BJ (cell line): ENCODE data around the gene ZCCHC3. TPM values are rescaled to one million over a fixed set of nuclear protein-coding genes. Genes with fewer than 3 reads are reported as not detected.

Experiments
- CTCF ChIA-PET: fragments of 350-600 bp; formaldehyde crosslinking; extraction: SDS; loops from one replicate; lab custom pipeline; 2021; ENCODE audit warnings: antibody characterized with exemption, inconsistent platforms; lab: Yijun Ruan, JAX
- POLR2A ChIA-PET: fragments of 300-600 bp; sonication (Branson Sonifier 250); formaldehyde crosslinking; extraction: SDS; loops from one replicate; lab custom pipeline; 2021; ENCODE audit warnings: antibody characterized with exemption; lab: Charles Lee
- DNase-seq: peaks from one replicate; pipeline ENCODE4 v3.0.0-alpha.2; 2011; ENCODE audit warnings: low read depth
- H3K27me3 ChIP-seq: 2 replicates; pipeline ENCODE4 v1.6.0; 2011; ENCODE audit warnings: low read length; ENCODE audit not compliant: control insufficient read depth, insufficient read depth
- H3K36me3 ChIP-seq: 2 replicates; pipeline ENCODE4 v1.5.1; 2011; ENCODE audit warnings: low read length; ENCODE audit not compliant: control insufficient read depth, insufficient read depth
- H3K4me3 ChIP-seq: 2 replicates; pipeline ENCODE4 v1.5.1; 2011; ENCODE audit warnings: low read depth, mild to moderate bottlenecking, control low read depth, low read length
- polyA plus RNA-seq: library from polyadenylated mRNA; depleted of rRNA; stranded (reverse); fragments of >200 nt; gene quantifications from 2 replicates; pipeline ENCODE4 v1.2.3, GENCODE V29; 2011; rRNA removed
- TF ChIP-seq, protein P1 (sequence below): IDR thresholded peaks from 2 replicates; pipeline ENCODE4 v1.5.1; 2011; ENCODE audit warnings: low read depth, mild to moderate bottlenecking, control low read depth, inconsistent platforms, low read length, moderate library complexity; ENCODE audit not compliant: insufficient read depth

The ZCCHC3 gene
- polyA plus RNA-seq, 1 experiment: 7.1 TPM

DNA sequence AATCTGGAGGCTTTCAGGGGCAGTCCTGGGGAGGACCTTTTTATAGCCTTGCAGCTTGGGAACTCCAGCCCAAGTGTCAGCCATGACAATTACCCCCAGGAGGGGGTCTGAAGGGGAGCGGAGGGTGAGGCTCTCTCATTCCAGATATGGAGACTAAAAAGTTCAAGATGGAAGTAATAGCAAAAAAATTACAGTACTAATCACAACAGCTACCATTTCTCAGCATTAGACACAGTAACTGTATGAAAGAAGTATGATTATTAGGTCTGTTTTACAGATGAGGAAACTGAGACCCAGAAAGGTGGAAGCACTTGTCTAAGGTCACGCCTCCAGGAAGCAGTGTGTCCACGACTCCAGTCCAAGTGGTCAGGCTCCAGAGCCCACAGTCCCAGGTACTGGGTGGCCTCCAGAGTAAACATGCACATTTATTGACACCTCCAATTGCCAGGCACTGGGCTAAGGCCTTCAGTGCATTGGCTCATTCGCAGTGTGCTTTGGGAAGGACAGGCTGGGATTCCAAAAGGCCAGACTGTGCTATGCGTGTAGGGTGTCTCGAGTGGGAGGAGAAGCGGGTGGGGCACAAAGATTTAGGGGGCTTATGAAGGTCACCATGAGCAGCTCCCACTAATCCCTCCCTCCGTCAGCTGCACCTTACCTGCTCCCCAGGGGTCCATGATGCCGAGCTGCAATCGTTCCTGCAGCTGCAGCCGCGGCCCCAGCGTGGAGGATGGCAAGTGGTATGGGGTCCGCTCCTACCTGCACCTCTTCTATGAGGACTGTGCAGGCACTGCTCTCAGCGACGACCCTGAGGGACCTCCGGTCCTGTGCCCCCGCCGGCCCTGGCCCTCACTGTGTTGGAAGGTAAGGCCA is 51.8 kb downstream of the ZCCHC3 start:
- POLR2A ChIA-PET: no interaction called here
- no peak overlapping the region for H3K4me3 ChIP-seq
- H3K27me3 ChIP-seq: no peaks in the 10 kb centered on the region
- CTCF ChIA-PET: interaction anchor here (1.3 kb wide), 1 partner anchor 53 kb away, joined by 4 read pairs; no protein-coding TSS in a partner anchor
- no peak for DNase-seq
- TF ChIP-seq, protein P1, sequence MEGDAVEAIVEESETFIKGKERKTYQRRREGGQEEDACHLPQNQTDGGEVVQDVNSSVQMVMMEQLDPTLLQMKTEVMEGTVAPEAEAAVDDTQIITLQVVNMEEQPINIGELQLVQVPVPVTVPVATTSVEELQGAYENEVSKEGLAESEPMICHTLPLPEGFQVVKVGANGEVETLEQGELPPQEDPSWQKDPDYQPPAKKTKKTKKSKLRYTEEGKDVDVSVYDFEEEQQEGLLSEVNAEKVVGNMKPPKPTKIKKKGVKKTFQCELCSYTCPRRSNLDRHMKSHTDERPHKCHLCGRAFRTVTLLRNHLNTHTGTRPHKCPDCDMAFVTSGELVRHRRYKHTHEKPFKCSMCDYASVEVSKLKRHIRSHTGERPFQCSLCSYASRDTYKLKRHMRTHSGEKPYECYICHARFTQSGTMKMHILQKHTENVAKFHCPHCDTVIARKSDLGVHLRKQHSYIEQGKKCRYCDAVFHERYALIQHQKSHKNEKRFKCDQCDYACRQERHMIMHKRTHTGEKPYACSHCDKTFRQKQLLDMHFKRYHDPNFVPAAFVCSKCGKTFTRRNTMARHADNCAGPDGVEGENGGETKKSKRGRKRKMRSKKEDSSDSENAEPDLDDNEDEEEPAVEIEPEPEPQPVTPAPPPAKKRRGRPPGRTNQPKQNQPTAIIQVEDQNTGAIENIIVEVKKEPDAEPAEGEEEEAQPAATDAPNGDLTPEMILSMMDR: no peak
- H3K36me3 ChIP-seq: peaks cover 15% of the 10 kb centered on the region

Other genes starting within 250 kb of the ZCCHC3 start
- not detected in 2 replicates for gene DEFB125, start 209.9 kb upstream of the ZCCHC3 start, polyA plus RNA-seq
- gene DEFB126, start 155.0 kb upstream of the ZCCHC3 start, polyA plus RNA-seq: not detected in 2 replicates
- gene DEFB127, start 140.1 kb upstream of the ZCCHC3 start, polyA plus RNA-seq: not detected in 2 replicates
- not detected in 2 replicates for gene DEFB128, start 107.9 kb upstream of the ZCCHC3 start, polyA plus RNA-seq
- not detected in 2 replicates for gene DEFB129, start 70.3 kb upstream of the ZCCHC3 start, polyA plus RNA-seq
- gene DEFB132, start 39.8 kb upstream of the ZCCHC3 start, polyA plus RNA-seq: not detected in 2 replicates
- gene C20orf96, start 6.8 kb upstream of the ZCCHC3 start, polyA plus RNA-seq: 4.8 and 5.5 TPM in 2 replicates
- gene SOX12, start 28.0 kb downstream of the ZCCHC3 start, polyA plus RNA-seq: 3.6 TPM in 2 replicates
- 53.9 and 84.1 TPM in 2 replicates for gene NRSN2, start 49.5 kb downstream of the ZCCHC3 start, polyA plus RNA-seq
- 98.0 and 126 TPM in 2 replicates for gene TRIB3, start 83.2 kb downstream of the ZCCHC3 start, polyA plus RNA-seq
- gene RBCK1, start 110.7 kb downstream of the ZCCHC3 start, polyA plus RNA-seq: 86.6 and 130 TPM in 2 replicates
- gene TBC1D20, start 165.0 kb downstream of the ZCCHC3 start, polyA plus RNA-seq: 46.1 and 63.7 TPM in 2 replicates
- 71.5 and 95.3 TPM in 2 replicates for gene CSNK2A1, start 246.2 kb downstream of the ZCCHC3 start, polyA plus RNA-seq